NCI-H446 (cell line): ENCODE measurements around the gene PLXNA2.

Source experiments
- DNase-seq, 2 experiments: peaks; one replicate each; lab custom pipeline; 2025; lab: John Stamatoyannopoulos, UW

PLXNA2 gene

GRCh38 chr1:208205216-208206013 lies 38.8 kb downstream of the PLXNA2 start:
- no peak for DNase-seq

- DNase-seq = no peak
These were observed 39.4 kb downstream of the PLXNA2 start for GRCh38 chr1:208204779-208205178.

- DNase-seq = peak in 1 of 2 experiments; percentile 51
These were observed 40.2 kb downstream of the PLXNA2 start for GRCh38 chr1:208203848-208204609.

- peak; percentile 52 to 80 for DNase-seq
These were observed 40.9 kb downstream of the PLXNA2 start for GRCh38 chr1:208203127-208203847.

- DNase-seq = no peak
These were observed 41.7 kb downstream of the PLXNA2 start for GRCh38 chr1:208202333-208202995.

GRCh38 chr1:208201229-208201628 lies 43.0 kb downstream of the PLXNA2 start:
- peak in 1 of 2 experiments; percentile 17 for DNase-seq

GRCh38 chr1:208200116-208200515 lies 44.1 kb downstream of the PLXNA2 start:
- no peak for DNase-seq

- DNase-seq = no peak
These were observed 45.9 kb downstream of the PLXNA2 start for GRCh38 chr1:208198236-208198635.

- no peak for DNase-seq
These were observed 49.2 kb downstream of the PLXNA2 start for GRCh38 chr1:208194944-208195343.

GRCh38 chr1:208192995-208193394 lies 51.2 kb downstream of the PLXNA2 start:
- no peak for DNase-seq

GRCh38 chr1:208190784-208191183 lies 53.4 kb downstream of the PLXNA2 start:
- DNase-seq = no peak

- DNase-seq = no peak
These were observed 54.5 kb downstream of the PLXNA2 start for GRCh38 chr1:208189716-208190115.

- no peak for DNase-seq
These were observed 55.0 kb downstream of the PLXNA2 start for GRCh38 chr1:208189183-208189582.

- no peak for DNase-seq
These were observed 55.6 kb downstream of the PLXNA2 start for GRCh38 chr1:208188607-208189006.

- no peak for DNase-seq
These were observed 56.6 kb downstream of the PLXNA2 start for GRCh38 chr1:208187499-208188041.

GRCh38 chr1:208185801-208186231 lies 58.4 kb downstream of the PLXNA2 start:
- no peak for DNase-seq

- DNase-seq = no peak
These were observed 59.1 kb downstream of the PLXNA2 start for GRCh38 chr1:208184966-208185654.

- DNase-seq = peak in 1 of 2 experiments; percentile 51
These were observed 59.9 kb downstream of the PLXNA2 start for GRCh38 chr1:208183977-208184911.

GRCh38 chr1:208182880-208183645 lies 61.1 kb downstream of the PLXNA2 start:
- DNase-seq = no peak
